IPS-20b (cell line): ENCODE measurements around the gene NACA.
"Not testable (repeated sequence)": the region's sequence is repeated elsewhere in the genome, so short reads cannot be mapped to it uniquely, and the experiment has no call there.

Experiments
- H3K27ac ChIP-seq: one replicate; pipeline ENCODE4 v1.5.1; 2013; ENCODE audit warnings: low read length
- H3K27me3 ChIP-seq: 2 replicates; pipeline ENCODE4 v1.6.1; 2013; ENCODE audit warnings: mild to moderate bottlenecking, low read length, inconsistent platforms; ENCODE audit not compliant: insufficient read depth
- H3K36me3 ChIP-seq: 2 replicates; pipeline ENCODE4 v1.6.1; 2013; ENCODE audit warnings: low read depth, mild to moderate bottlenecking, inconsistent platforms, low read length, moderate library complexity; ENCODE audit not compliant: insufficient read depth
- H3K4me1 ChIP-seq: 2 replicates; pipeline ENCODE4 v1.6.1; 2013; ENCODE audit warnings: mild to moderate bottlenecking, control low read depth, inconsistent platforms, low read length, moderate library complexity; ENCODE audit not compliant: insufficient read depth
- H3K4me3 ChIP-seq: 2 replicates; pipeline ENCODE4 v1.5.1; 2013; ENCODE audit warnings: mild to moderate bottlenecking, low read length, inconsistent platforms
- H3K9ac ChIP-seq: 2 replicates; pipeline ENCODE4 v1.6.1; 2013; ENCODE audit warnings: low read depth, mild to moderate bottlenecking, inconsistent platforms, low read length, moderate library complexity
- H3K9me3 ChIP-seq: 2 replicates; pipeline ENCODE4 v1.6.1; 2013; ENCODE audit warnings: mild to moderate bottlenecking, low read depth, low read length, inconsistent platforms; ENCODE audit not compliant: insufficient read depth

Gene NACA

DNA sequence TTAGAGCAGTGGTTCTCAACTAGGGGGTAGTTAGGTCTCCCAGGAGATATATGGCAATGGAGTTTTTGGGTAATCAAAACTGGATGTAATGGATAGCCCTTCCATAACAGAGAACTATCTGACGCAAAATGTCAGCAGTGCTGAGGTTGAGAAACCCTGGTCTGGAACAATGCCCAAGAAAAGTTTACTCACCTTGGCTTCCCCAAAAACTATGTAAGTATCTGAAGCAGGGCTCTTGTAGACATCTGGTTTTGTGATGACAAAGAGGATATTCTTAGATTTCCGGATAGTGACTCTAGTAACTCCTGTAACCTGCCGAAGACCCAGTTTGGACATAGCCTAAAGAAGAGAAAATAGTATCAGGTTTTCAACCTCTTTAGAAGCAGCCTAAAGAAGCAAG is 11.8 kb downstream of the NACA start:
- Histone ChIP-seq H3K9me3 (no peaks in the 10 kb centered on the region), H3K4me3 (no peak overlapping the region), H3K9ac (no peak overlapping the region), H3K27ac (no peak overlapping the region), H3K36me3 (peaks cover 63% of the 10 kb centered on the region), H3K4me1 (no peaks in the 10 kb centered on the region; the same call in 1 of the 2 replicates), H3K27me3 (no peaks in the 10 kb centered on the region)

GRCh38 chr12:56709759-56710376 is 15.2 kb downstream of the NACA start:
- H3K9me3 ChIP-seq: no peaks in the 10 kb centered on the region
- no peak overlapping the region for H3K9ac ChIP-seq
- H3K27me3 ChIP-seq: no peaks in the 10 kb centered on the region
- H3K27ac ChIP-seq: no peak overlapping the region
- no peak overlapping the region for H3K4me3 ChIP-seq
- no peaks in the 10 kb centered on the region for H3K4me1 ChIP-seq
- peaks cover 41% of the 10 kb centered on the region for H3K36me3 ChIP-seq

DNA sequence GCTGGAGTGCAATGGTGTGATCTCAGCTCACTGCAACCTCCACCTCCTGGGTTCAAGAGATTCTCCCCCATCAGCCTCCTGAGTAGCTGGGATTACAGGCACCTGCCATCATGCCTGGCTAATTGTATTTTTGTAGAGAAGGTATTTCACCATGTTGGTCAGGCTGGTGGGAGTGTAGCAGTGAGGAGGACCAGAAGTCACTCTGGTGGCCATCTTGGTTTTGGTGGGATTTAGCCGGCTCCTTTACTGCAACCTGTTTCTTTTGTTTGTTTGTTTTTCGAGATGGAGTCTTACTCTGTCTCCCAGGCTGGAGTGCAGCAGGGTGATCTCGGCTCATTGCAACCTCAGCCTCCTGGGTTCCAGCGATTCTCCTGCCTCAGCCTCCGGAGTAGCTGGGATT is 20.6 kb downstream of the NACA start:
- H3K4me1 ChIP-seq, H3K27me3 ChIP-seq: not testable (repeated sequence)

DNA sequence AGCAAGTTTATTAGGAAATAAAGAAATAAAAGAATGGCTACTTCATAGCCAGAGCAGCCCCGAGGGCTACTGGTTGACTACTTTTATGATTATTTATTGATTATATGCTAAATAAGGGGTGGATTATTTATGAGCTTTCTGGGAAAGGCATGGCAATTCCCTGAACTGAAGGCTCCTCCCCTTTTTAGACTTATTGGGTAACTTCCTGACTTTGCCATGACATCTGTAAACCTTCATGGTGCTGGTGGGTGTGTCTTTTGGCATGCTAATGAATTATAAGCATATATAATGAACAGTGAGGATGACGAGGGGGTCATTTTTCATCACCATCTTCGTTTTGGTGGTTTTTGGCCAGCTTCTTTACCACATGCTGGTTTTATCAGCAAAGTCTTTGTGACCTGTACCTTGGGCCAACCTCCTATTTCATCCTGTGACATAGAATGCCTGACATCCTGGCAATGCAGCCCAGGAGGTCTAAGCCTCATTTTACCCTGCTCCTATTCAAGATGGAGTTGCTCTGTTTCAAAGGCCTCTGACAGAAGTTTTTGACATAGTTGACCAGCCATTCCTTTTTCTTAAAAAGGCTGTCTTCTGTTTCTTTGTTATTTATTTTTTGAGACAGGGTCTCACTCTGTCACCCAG is 26.0 kb downstream of the NACA start:
- no peaks in the 10 kb centered on the region for H3K27me3 ChIP-seq
- no peaks in the 10 kb centered on the region for H3K36me3 ChIP-seq
- no peaks in the 10 kb centered on the region for H3K9me3 ChIP-seq
- H3K27ac ChIP-seq: no peak overlapping the region
- no peaks in the 10 kb centered on the region; the same call in 1 of the 2 replicates for H3K4me1 ChIP-seq
- H3K9ac ChIP-seq: no peak overlapping the region
- no peak overlapping the region for H3K4me3 ChIP-seq

More for the DNA sequence above, 20.6 kb downstream of the NACA start:
- not testable (repeated sequence) for H3K9me3 ChIP-seq, H3K4me3 ChIP-seq, H3K36me3 ChIP-seq, H3K27ac ChIP-seq, H3K9ac ChIP-seq

GRCh38 chr12:56695327-56696101 is 29.6 kb downstream of the NACA start:
- Histone ChIP-seq H3K27ac (no peak overlapping the region), H3K4me3 (no peak overlapping the region), H3K9ac (no peak overlapping the region), H3K27me3 (no peaks in the 10 kb centered on the region), H3K9me3 (no peaks in the 10 kb centered on the region), H3K36me3 (no peaks in the 10 kb centered on the region), H3K4me1 (no peaks in the 10 kb centered on the region; the same call in 1 of the 2 replicates)

DNA sequence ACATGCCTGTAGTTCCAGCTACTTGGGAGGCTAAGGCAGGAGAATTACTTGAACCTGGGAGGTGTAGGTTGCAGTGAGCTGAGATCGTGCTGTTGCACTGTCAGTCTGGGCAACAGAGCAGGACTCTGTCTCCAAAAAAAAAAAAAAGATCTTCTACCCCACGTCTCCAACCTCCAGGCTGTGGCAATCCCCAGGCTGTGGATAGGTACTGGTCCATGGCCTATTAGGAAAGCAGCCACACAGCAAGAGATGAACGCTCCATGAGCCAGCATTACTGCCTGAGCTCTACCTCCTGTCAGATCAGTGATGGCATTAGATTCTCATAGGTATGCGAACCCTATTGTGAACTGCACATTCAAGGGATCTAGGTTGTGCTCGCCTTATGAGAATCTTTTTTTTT is 30.9 kb downstream of the NACA start:
- Histone ChIP-seq H3K9me3 (no peaks in the 10 kb centered on the region), H3K4me1 (no peaks in the 10 kb centered on the region), H3K4me3 (no peak overlapping the region), H3K27ac (no peak overlapping the region), H3K36me3 (no peaks in the 10 kb centered on the region), H3K9ac (no peak overlapping the region), H3K27me3 (no peaks in the 10 kb centered on the region)

- H3K4me1 ChIP-seq: peaks cover 8% of the 10 kb centered on the region; the same call in 1 of the 2 replicates
- H3K27ac ChIP-seq: peak overlapping the region; percentile 93
- H3K9ac ChIP-seq: peak overlapping the region; percentile 98
- H3K4me3 ChIP-seq: peak overlapping the region; percentile 87
- H3K36me3 ChIP-seq: peaks cover 25% of the 10 kb centered on the region
- no peaks in the 10 kb centered on the region for H3K9me3 ChIP-seq
- H3K27me3 ChIP-seq: no peaks in the 10 kb centered on the region
These were observed 36.3 kb downstream of the NACA start for GRCh38 chr12:56688846-56689109.

DNA sequence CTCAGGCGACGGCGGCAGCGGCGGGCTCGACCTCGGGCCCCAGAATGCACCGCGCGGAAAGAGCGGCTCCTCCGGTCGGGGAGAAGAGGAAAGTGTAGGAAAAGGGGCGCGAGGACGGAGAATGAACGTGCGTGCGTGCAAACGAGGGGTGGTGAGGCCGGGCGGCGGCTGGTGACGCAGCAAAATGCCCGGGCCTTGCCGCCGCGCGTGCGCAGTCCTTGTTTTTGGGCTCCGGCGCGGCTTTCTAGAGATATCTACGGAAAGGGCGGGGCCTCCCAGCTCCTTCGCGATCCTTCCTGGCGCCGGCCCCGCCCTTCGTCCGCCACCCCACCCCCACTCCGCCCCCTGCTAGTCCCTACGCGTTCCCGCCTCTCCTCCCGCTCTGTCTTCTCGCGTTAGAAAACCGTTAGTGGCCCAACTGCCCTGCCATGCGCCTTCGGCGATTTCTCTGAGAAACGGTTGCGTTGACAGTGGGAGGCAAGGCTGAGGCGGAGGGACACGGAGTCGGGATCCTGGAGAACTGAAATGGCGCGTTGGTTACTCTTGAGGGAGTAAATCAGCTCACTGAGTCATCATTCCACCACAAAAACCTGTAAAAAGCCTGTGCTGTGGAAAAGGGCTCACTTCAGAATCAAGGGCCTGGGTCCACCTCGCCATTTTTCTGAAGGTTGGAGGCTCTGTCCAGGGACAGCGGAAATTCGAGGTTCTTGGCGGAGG is 36.8 kb downstream of the NACA start, which contains the start of gene PTGES3:
Gene PTGES3, minus strand, starts transcription at position 156 of the 717 bp plus-strand sequence. CDS start 285 bp downstream, outside the sequence.
- Histone ChIP-seq H3K27ac (peak within 1 kb of the TSS; percentile 93), H3K36me3 (peaks cover 25% of the 10 kb centered on the region), H3K27me3 (no peaks in the 10 kb centered on the region), H3K4me3 (peak within 1 kb of the TSS; percentile 98), H3K9ac (peak within 1 kb of the TSS; percentile 98), H3K9me3 (no peaks in the 10 kb centered on the region), H3K4me1 (peaks cover 8% of the 10 kb centered on the region; the same call in 1 of the 2 replicates)

GRCh38 chr12:56687223-56688128 is 37.6 kb downstream of the NACA start:
- Histone ChIP-seq H3K27me3 (no peaks in the 10 kb centered on the region), H3K4me1 (peaks cover 8% of the 10 kb centered on the region; the same call in 1 of the 2 replicates), H3K27ac (peak overlapping the region; percentile 88), H3K4me3 (peak overlapping the region; percentile 98), H3K9me3 (no peaks in the 10 kb centered on the region), H3K36me3 (peaks cover 26% of the 10 kb centered on the region), H3K9ac (peak overlapping the region; percentile 98)

DNA sequence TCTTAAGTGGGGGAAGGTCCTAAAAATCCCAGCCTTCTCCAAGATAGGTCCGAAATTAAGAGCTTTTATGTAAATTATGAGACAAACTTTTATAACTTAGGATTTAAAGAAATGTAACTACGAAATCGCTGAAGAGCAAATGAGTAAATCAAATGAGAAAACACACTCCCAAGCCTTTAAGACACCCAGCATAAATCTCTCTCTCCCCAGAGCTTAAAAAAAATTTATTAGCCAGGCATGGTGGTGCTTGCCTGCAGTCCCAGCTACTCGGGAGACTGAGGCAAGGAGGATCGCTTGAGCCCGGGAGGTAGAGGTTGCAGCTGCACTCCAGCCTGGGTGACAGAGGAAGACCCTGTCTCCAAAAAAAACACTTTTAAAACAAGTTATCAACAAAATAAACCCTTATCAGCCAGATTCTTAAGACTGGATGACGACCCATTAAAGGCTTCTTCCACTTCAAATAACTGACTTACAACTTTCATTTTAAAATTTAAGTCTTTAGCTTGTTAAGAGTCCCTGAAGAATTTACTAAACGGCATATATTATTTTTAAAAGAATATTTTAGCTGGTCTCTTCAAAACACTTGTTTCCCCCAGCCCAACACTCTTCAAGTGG is 40.2 kb downstream of the NACA start:
- Histone ChIP-seq H3K9me3 (no peaks in the 10 kb centered on the region), H3K27me3 (no peaks in the 10 kb centered on the region), H3K9ac (peak overlapping the region; percentile 48; the same call in 1 of the 2 replicates), H3K4me3 (peak overlapping the region; percentile 98), H3K36me3 (peaks cover 44% of the 10 kb centered on the region), H3K27ac (no peak overlapping the region), H3K4me1 (peaks cover 8% of the 10 kb centered on the region; the same call in 1 of the 2 replicates)
